GM21390 (cell line): ENCODE data around the gene NT5C2.
"Not testable (repeated sequence)": the region's sequence is repeated elsewhere in the genome, so short reads cannot be mapped to it uniquely, and the experiment has no call there.

Source experiments
- ATAC-seq: cut with Tn5 transposase; IDR thresholded peaks from one replicate; pipeline ENCODE4 v1.9.1; 2021; ENCODE audit not compliant: unreplicated experiment

NT5C2 gene

DNA sequence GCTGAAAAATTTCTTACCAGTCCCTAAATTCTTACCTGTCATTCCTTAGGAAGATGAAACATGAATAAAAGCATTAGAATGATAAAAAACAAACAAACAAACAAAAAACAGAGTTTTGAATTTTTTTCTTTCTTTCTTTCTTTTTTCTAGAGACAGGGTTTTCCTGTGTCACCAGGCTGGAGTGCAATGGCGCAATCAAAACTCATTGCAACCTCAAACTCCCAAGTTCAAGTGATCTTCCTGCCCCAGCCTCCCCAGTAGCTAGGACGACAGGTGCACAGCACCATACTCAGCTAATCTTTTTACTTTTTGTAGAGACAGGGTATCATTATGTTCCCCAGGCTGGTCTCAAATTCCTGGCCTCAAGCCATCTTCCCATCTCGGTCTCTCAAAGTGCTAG is 26.5 kb downstream of the NT5C2 start:
- ATAC-seq = no peak

DNA sequence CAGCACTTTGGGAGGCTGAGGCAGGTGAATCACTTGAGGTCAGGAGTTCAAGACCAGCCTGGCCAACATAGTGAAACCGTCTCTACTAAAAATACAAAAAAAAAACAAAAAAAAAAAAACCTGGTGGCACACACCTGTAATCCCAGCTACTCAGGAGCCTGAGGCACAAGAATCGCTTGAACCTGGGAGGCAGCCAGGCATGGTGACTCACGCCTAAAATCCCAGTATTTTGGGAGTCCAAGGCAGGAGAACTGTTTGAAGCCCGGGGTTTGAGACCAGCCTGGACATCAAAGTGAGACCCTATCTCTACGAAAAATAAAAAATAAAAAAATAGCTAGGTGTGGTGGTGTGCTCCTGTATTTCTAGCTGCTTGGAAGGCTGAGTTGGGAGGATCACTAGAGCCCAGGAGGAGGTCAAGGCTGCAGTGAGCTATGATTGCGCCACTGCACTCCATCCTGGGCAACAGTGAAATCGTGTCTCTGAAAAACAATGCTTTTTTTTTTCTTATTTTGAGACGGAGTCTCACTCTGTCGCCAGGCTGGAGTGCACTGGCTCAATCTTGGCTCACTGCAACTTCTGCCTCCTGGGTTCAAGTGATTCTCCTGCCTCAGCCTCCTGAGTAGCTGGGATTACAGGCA is 29.2 kb downstream of the NT5C2 start:
- ATAC-seq = not testable (repeated sequence)

DNA sequence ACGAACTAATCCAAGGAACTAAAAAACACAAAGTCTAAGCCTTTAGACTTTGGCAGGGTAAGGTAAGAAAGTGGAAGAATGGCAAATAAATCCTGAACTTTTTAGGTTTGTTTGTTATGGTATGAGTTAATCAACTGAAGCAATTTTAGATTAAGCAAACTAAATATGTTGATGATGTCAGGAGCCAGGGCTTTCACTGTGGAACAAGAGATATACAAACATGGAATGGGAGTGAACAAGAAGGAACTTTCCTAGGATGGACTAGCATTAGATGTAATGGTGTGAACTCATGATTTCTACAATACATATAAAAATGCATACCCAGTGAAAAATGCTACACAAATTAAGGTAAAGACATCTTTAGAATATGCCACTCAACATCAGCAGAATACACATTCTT is 35.8 kb downstream of the NT5C2 start:
- no peak for ATAC-seq

DNA sequence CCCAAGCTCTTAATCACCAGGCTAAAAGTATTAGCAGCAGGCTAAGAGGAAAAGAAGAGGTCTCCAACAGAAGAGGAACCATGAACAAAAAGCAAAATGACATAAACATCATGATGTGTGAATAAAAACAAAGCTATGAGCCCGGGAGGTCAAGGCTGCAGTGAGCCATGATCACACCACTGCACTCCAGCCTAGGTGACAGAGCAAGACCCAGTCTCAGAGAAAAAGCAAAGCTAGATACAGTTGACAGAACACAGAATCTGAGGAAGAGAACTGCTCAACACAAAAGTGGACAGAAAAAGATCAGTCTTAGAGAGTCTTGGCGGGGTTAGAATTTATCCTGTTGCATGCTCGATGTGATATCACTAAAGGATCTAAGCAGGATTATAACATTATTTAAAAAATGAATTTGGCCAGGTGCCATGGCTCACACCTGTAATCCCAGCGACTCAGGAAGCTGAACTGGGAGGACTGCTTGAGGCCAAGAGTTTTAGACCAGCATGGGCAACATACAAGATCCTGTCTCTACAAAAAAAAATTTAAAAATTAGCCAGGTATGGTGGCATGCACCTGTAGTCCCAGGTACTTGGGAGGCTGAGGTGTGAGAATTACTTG is 37.5 kb downstream of the NT5C2 start:
- no peak for ATAC-seq

DNA sequence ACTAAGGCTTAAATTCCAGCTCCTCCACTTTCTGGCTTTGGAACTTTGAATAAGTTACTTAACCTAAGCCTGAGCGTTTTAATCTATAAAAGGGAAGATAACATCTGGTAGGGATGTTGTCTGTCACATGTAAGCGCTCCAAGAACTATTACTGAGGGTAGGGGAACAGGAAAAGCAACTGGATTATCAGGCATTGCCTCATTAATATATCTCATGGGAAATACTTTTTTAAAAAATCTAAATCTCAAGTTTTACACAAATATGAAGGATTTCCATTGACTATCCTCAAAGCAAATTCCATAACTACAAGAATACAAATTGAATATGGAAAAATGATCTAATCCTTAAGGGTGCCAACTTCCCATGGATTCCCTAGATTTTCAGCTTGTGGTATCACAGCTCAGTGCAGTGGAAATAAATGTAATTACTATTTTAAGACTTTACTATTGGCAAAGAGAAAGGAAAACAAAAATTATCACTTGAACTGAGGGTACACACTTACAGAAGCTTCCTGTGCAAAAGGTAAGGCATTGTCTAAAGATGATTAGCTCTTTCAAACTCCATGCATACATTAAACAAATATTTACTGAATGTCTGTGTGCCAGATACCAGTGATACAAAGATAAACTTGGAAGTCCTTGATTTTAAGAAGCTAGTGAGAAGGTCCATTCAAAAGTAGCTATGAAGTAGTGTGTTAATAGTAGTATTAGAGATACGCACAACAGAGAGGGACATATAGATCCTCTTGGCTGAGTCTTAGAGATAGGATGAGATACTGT is 38.4 kb downstream of the NT5C2 start:
- no peak for ATAC-seq

DNA sequence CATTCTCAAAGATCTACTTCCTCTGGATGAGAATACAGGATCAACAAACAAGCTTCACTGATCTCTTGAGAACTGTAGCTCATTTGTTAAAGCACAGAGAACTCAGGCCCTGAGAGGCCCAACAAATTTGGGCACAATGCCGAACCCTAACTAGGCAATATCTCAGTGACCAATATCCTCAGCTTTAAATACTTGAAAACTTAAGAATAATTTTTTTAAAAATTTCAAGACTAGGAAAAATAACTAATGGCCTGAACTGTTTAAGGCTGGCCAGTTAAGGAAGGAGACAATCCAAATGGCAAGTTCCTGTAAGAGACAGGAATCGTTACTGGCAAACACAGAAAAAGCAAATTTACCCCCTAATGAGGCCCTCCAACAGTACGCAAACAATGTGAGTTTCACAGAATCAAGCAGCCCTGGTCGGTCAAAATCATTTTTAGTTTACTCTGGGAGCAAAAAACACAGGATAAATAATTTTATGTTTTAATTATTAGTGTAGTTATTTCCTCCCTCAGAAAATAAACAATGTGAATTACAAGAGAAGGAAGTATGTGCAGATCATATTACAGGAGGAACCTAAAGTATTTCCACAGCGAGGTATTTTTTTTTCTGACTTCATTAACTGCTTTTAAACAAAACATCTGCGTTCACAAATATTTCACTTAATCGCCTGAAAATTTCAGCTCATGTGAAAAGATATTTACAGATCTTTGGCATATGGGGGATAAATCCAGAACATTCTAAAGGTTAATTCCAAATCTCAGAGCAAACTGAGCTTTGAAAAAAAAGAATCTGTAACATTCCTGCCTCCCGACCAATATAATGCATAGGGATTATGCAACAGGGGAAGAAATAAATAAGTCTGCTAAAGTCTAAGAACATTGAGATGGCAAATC is 39.5 kb downstream of the NT5C2 start:
- ATAC-seq = no peak

DNA sequence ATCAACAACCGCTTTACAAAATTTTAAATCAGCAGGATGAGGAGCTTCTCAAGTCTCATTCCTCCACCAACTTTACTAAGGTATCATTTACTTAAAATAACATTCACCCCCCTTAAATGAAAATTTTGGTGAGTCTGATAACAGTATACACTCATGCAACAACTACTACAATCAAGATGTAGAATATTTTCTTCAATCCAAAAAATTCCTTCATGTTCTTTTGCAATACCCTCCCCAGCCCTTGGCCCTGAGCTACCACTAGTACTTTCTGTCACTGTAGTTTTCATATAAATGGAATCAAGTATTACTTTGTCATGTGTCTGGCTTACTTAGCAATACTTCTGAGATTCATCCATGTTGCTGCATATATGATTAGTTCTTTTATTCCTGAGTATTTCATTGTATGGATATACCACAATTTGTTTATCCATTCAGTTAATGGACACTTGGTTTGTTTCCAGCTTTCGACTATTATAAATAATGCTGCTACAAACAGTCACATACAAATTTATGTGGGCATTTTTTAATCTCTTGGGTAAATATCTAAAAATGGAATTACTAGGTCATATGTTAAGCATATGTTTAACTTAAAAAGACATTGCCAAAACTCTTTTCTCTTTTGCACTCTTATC is 43.0 kb downstream of the NT5C2 start:
- ATAC-seq = no peak

DNA sequence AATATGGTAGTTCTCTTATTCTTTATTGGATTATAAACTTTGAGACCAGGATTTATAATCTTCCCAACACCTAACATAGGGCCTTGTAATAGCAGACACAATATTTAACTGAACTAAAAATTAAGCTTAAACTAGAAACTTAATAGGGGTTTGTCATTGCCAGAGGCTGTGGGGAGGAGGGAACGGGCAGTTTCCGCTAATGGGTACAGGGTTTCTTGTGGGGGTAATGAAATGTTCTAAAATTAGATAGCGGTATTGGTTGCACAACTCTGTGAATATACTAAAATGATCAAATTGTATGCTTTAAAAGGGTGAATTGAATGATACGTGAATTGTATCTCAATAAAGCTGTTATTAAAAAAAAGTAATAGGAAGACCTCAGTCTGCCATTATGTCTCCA is 45.4 kb downstream of the NT5C2 start:
- no peak for ATAC-seq

DNA sequence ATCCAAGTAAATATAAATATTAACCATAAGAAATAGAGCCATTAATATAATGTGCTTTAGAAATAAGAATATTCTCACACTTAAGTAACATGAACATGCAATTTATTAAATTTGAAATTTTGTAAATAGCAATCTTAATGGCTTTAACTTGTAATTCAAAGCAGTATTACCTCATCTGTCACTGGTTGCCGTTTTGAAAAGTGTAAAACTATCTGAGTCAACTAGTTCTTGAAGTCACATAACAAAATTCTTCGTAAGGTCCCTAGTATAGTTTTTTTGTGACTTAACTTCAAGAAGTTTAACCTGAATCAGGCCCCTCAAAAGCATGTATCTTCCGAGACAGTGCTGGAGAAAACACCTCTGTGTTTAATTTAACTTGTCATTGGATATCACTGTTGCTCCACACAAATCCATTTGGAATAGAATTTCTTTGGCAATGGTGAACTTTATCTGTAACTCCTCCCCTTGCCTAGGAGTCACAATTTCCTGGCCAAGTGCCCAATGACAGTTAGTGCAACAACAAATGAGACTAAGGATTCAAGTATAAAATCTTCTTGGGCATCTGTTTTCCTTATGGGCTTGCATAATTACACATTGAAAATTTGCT is 47.1 kb downstream of the NT5C2 start:
- no peak for ATAC-seq

DNA sequence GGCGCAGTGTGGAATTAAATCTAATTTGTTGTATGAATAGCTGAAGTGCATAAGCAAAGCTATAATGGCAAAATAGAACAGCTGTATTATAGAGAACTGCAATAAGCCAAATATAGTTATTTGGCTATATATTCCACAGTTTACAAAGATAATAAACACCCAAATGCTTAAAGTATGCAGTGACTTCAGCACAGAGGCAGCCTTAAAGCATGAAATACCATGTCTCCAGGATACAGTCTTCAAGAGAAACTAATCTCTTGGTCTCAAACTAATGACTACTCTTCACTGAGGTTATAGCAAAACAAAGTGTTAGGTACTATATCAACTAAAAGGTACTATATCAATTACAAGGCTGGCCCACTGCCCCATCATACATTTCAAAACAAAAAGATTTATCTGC is 48.0 kb downstream of the NT5C2 start:
- no peak for ATAC-seq

DNA sequence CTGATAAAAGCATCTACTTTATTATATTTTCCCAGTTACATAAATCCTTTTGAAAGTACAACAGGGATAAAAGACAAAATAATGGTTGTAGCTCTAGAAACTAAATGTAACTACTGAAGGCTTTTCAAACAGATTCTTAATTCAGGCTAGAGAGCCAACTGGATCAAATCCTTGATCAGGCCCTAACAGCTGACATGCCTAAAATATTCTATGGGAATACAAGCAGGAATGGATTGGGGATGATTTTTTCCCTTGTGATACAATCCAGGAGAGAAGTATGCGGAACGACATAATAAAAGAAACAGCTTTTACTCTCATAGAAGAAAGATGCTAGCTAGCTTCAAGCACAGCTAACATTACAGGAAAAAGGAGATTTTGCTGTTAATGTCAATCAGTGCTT is 49.0 kb downstream of the NT5C2 start:
- ATAC-seq = no peak

DNA sequence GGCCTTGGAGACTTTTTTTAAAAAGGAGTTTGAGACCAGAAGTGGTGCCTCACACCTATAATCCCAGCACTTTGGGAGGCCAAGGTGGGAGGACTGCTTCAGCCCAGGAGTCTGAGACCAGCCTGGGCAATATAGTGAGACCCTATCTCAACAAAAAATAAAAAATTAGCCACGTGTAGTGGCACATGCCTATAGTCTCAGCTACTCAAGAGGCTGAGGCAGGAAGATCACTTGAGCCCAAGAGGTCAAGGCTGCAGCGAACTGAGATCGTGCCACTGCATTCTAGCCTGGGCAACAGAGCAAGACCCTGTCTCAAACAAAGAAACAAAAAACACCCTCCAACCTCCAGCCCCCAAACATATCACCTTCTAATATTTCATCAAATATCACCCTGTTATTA is 49.4 kb downstream of the NT5C2 start:
- ATAC-seq = not testable (repeated sequence)

DNA sequence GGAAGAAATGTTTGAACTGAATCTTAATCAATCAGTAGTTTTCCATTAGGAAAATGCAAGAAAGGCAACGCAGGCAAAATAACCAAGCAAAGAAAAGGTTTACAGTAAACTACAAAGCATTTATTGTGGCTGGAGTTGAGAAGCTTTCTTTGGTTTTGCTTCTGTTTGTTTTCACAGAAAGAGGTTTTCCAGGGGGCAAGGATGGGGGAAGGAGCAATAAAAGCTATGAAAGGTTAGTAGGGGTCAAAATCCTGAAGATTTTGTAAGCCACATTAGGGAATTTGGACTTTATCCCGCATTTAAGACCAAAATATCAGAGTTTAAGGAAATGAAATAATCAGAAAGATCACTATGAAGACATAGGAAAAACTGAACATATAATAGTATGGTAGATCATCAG is 51.1 kb downstream of the NT5C2 start:
- no peak for ATAC-seq

DNA sequence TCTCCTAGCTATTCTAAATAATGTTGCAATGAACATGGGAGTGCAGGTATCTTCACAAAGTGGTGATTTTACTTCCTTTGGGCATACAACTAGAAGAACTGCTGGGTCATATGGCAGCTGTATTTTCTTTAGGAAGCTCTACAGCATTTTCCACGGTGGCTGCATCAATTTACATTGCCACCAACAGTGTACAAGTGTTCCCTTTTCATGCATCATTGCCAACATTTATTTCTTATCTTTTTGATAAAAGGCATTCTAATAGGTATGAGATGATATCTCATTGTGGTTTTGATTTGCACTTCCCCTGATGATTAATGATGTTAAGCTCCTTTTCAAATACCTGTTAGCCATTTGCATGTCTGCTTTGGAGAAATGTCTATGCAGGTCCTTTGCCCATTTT is 52.6 kb downstream of the NT5C2 start:
- no peak for ATAC-seq

DNA sequence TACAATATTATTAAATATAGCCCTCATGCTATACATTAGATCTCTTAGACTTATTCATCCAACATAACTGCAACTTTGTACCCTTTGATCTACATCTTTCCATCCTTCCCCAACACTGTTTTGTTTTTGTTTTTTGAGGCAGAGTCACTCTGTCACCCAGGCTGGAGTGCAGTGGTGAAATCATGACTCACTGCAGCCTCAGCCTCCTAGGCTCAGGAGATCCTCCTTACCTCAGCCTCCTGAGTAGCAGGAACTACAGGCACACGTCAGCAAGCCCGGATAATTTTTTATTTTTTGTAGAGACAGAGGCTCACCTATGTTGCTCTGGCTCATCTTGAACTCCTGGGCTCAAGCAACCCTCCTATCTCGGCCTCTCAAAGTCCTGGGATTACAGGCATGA is 53.3 kb downstream of the NT5C2 start:
- ATAC-seq = no peak

DNA sequence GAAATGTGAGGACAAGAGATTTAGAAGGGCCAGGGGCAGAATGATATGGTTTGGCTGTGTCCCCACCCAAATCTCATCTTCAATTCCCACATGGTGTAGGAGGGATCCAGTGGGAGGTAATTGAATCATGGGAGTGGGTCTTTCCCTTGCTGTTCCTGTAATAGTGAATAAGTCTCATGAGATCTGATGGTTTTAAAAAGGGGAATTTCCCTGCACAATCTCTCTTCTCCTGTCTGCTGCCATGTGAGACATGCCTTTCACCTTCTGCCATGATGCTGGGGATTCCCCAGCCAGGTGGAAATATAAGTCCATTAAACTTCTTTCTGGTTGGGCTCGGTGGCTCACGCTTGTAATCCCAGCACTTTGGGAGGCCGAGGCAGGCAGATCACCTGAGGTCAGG is 57.9 kb downstream of the NT5C2 start:
- not testable (repeated sequence) for ATAC-seq

DNA sequence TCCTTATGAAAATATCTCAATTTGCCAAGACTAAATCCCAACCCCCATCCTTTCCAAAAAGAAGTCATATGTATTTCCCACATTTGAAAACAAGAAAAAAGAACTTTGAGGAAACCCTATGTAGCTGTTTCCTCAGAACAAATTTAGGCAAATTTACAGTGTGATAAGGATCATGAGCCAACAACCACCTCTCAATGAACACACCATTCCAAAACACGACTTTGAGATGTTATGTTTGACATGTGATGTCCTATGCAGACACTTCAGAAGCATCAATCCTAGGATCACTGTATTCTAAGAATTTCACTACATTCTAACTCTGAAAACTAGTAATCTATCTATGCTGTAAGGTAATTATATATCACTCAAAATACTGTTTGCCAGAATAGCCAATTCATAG is 62.2 kb downstream of the NT5C2 start:
- no peak for ATAC-seq

DNA sequence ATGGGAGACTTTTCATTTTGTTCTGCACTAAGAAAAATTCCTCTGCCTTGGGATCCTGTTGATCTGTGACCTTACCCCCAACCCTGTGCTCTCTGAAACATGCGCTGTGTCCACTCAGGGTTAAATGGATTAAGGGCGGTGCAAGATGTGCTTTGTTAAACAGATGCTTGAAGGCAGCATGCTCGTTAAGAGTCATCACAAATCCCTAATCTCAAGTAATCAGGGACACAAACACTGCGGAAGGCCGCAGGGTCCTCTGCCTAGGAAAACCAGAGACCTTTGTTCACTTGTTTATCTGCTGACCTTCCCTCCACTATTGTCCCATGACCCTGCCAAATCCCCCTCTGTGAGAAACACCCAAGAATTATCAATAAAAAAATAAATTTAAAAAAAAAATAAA is 62.9 kb downstream of the NT5C2 start:
- ATAC-seq = not testable (repeated sequence)

DNA sequence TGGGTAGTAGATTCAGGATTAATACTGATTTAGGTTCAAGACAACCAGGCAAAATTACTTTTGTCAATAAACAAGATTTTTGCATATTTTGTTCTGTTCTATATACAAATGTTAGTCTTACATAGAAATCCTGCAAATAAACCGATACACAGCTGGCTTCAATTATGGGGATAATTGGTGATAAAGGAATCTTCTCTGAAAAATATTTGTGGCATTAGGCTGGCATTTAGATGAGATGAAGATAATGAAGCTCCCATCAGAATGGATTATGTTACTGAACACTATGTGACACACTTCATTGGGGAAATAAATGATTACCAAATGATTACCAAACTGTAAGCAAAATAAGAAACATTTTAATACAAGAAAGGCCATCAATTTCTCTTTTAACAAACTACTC is 65.8 kb downstream of the NT5C2 start:
- no peak for ATAC-seq
